HG03442 (cell line): ENCODE results near the gene FAM83F.

ENCODE experiments used
- ATAC-seq: cut with Tn5 transposase; IDR thresholded peaks from one replicate; pipeline ENCODE4 v1.9.1; 2021; ENCODE audit warnings: mild to moderate bottlenecking, moderate library complexity; ENCODE audit not compliant: unreplicated experiment

Gene FAM83F

GRCh38 chr22:40054486-40054885, 59.7 kb downstream of the FAM83F start:
- no peak for ATAC-seq

GRCh38 chr22:40055143-40055883, 60.6 kb downstream of the FAM83F start:
- ATAC-seq, result no peak

DNA sequence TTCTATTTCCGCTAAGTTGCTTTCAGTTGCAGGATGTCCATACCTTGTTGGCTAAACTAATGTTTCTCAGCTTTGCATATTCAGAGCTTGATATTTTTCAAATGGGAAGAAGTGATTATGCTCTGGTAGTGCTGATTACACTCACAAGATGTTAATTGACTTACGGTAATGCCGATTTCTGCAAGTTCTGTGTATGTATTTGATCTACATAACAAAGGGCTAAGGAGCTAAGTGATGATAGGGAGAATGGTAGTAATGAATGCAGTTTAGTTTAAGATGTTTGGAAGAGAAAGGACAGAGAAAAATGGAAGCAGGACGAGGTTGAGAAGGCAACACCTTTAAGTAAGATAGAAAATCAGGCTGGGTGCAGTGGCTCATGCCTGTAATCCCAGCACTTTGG, 61.4 kb downstream of the FAM83F start:
- no peak for ATAC-seq

- no peak for ATAC-seq
These were observed 61.8 kb downstream of the FAM83F start for GRCh38 chr22:40056559-40056958.

DNA sequence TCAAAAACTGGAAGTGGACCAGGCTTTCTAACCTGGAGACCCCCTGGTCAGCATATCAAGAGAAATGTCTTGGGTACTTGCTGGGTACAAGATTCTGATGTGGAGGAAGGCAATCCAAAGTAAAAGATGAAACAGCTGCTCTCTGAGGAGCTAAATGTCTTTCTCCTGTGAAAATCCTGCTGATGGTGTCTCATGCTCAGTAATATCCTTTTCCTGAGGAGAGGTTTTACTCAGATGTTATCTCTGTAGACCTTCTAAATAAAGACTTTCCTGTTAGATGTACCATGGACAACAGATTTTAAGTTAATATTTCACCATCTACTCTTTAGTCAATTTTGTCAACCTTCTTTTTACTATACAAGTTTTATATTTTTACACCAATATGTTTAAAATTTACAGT, 62.9 kb downstream of the FAM83F start:
- ATAC-seq, result no peak

GRCh38 chr22:40058265-40058664, 63.5 kb downstream of the FAM83F start:
- ATAC-seq, result no peak

DNA sequence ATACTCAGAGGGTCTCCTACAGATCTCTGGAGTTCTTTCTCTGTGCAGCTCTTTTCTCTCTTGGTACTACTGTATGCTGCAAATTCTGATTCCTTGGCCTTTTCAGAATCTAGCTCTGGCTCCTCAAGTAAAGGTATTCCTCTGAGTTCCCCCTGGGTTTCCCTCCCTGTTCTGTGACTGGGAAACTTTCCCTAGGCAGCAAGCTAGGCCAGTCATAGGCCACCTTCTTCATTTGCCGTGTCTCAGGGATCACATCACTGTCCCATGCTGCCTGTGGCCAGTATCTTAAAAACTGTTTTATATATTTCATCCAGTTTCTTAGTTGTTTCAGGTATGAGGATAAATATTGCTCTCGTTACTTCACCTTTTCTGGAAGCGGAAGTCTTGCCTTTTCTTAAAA, 71.2 kb downstream of the FAM83F start:
- no peak for ATAC-seq

- no peak for ATAC-seq
These were observed 72.9 kb downstream of the FAM83F start for GRCh38 chr22:40067639-40068038.

- ATAC-seq, result no peak
These were observed 75.9 kb downstream of the FAM83F start for GRCh38 chr22:40070701-40071100.

- ATAC-seq, result no peak
These were observed 77.0 kb downstream of the FAM83F start for GRCh38 chr22:40071720-40072119.

DNA sequence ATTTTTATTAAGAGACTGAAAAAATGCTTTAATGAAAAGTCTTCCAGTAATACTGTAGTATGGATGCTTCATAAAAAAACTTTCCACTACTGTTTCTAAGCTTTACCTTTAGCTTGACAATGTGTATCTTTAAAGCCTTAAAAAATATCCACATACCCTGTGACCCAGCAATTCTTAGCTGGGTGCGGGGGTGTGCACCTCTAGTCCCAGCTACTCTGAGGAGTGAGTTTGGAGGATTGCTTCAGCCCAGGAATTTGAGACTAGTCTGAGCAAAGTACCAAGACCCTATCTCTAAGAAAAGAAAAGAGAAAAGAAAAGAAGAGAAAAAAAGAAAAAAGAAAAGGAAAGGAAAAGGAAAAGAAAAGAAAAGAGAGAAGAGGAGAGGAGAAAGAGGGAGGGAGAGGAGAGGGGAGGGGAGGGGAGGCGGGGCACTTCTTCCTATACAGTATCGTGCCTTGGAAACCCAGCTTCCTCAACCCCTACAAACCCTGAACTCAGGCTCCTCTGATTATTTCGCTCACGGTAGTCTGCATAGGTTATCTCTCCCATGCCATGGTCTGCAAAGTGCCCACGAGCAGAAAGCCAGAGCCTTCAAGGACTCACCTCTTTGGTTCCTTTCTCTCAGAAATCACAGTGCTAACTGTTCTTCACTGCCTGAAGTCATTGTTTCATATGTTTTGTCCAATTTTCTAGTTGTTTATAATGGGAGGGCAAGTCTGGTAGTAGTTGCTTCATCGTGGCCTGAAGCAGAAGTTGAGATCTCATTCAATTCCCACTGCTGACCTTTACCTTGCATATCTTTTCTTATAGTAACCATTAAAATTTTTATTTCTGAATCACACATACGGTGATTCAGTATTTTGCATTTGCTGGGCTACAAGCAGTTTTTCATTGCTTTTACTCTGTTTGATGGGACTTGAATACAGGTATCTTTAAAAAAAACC, 82.2 kb downstream of the FAM83F start:
- no peak for ATAC-seq

DNA sequence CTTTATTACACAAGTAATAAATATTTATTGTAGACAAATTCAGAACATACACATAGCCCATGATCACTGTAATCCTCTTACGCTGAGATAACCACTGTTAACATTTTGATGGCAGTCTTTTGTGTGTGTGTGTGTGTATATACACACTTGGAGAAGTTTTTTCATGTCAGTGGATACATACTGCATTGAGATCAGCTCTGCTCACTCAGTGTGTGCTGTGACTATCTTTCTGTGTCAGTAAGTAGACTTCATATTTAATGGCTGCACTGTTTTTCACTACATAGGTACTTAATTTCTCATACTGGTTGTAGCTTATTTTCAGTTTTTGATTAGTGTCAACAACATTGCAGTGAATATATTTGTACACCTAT, 82.9 kb downstream of the FAM83F start:
- ATAC-seq, result no peak

DNA sequence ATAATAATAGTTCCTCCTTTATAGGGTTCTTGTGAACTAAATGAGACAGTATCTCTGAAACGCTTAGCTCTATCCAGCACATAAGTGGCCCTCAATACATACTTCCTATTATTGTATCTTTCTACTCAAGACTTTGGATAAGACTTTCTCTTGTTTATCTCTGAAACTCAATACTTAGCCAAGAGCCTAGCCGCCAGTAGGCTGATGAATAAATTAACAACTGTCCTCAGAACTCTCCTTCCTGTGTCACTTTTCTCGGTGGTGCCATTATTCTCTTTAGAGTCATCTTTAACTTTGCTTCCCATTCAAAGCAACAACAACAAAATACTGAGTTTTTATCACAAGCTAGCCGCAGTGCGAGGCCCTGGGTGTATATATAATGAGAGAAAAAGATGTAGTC, 86.9 kb downstream of the FAM83F start:
- ATAC-seq, result no peak

DNA sequence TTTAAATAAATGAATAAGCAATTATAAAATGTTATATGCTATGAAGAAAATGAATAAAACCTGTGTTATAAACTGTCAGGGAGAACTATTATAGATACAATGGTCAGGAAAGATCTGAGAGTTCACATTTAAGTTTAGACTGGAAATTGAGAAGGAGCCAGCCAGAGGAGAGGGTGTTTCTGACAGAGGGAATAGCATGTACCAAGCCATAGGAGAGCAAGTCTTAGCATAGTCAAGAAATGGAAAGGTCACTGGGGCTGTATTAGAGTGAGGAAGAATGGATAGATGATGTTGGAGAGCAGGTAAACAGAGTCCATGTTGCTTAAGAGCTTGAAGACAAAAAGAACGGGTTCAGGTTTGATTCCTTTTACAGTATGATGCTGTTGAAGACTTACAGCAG, 87.4 kb downstream of the FAM83F start:
- ATAC-seq, result no peak

- no peak for ATAC-seq
These were observed 89.0 kb downstream of the FAM83F start for GRCh38 chr22:40083794-40084193.

- ATAC-seq, result no peak
These were observed 89.5 kb downstream of the FAM83F start for GRCh38 chr22:40084246-40084645.

DNA sequence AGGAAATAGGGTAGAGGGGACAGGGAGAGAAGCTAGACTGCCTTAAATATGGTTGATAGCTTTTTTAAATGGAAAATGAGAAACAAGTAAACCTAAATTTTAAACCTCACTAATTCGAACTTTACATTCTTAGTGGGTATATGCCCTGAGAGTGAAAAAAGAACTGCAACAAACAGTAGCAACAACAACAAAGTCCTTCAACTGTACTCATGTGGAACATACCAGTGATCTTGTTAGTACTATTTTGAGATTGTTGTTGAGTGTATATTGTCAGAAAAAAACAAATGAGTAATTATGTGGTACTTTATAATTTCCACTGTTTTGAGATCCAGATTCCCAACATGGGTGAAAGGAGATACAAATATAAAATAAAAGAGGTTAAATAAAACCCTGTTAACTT, 94.1 kb downstream of the FAM83F start:
- no peak for ATAC-seq
